ENCODE measurements around the gene HLA-E. TPM values are rescaled to one million over a fixed set of nuclear protein-coding genes. Genes with fewer than 3 reads are reported as not detected.

HLA-E gene
- 238 and 244 TPM in 2 replicates for total RNA-seq

DNA sequence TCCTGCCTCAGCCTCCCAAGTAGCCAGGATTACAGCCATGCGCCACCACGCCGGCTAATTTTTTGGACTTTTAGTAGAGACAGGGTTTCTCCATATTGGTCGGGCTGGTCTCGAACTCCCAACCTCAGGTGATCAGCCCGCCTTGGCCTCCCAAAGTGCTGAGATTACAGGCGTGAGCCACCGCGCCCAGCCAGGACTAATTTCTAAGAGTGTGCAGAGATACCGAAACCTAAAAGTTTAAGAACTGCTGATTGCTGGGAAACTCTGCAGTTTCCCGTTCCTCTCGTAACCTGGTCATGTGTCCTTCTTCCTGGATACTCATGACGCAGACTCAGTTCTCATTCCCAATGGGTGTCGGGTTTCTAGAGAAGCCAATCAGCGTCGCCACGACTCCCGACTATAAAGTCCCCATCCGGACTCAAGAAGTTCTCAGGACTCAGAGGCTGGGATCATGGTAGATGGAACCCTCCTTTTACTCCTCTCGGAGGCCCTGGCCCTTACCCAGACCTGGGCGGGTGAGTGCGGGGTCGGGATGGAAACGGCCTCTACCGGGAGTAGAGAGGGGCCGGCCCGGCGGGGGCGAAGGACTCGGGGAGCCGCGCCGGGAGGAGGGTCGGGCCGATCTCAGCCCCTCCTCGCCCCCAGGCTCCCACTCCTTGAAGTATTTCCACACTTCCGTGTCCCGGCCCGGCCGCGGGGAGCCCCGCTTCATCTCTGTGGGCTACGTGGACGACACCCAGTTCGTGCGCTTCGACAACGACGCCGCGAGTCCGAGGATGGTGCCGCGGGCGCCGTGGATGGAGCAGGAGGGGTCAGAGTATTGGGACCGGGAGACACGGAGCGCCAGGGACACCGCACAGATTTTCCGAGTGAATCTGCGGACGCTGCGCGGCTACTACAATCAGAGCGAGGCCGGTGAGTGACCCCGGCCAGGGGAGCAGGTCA lies at the start of gene HLA-E:
Gene HLA-E, plus strand, starts transcription at position 429 of the 945 bp plus-strand sequence. Its CDS starts 23 bp downstream, at position 452.

Other genes starting within 250 kb of the HLA-E start
- gene TRIM39, start 162.6 kb upstream of the HLA-E start, total RNA-seq: 5.9 and 6.8 TPM in 2 replicates
- 52.2 and 53.2 TPM in 2 replicates for gene RPP21, start 144.4 kb upstream of the HLA-E start, total RNA-seq
- gene GNL1, start 67.0 kb downstream of the HLA-E start, total RNA-seq: 31.1 and 31.2 TPM in 2 replicates
- gene PRR3, start 67.8 kb downstream of the HLA-E start, total RNA-seq: 5.6 and 5.7 TPM in 2 replicates
- gene ABCF1, start 81.9 kb downstream of the HLA-E start, total RNA-seq: 33.8 and 43.1 TPM in 2 replicates
- 25.5 and 31.0 TPM in 2 replicates for gene PPP1R10, start 127.7 kb downstream of the HLA-E start, total RNA-seq
- gene MRPS18B, start 128.3 kb downstream of the HLA-E start, total RNA-seq: 44.1 and 50.9 TPM in 2 replicates
- gene ATAT1, start 137.4 kb downstream of the HLA-E start, total RNA-seq: 0.69 and 3.3 TPM in 2 replicates
- 4.1 and 4.6 TPM in 2 replicates for gene C6orf136, start 157.6 kb downstream of the HLA-E start, total RNA-seq
- gene DHX16, start 183.5 kb downstream of the HLA-E start, total RNA-seq: 11.4 and 11.7 TPM in 2 replicates
- gene PPP1R18, start 197.1 kb downstream of the HLA-E start, total RNA-seq: 51.2 and 57.3 TPM in 2 replicates
- gene NRM, start 201.5 kb downstream of the HLA-E start, total RNA-seq: 4.2 and 4.6 TPM in 2 replicates
- 7.6 and 7.8 TPM in 2 replicates for gene MDC1, start 227.8 kb downstream of the HLA-E start, total RNA-seq
- gene TUBB, start 230.8 kb downstream of the HLA-E start, total RNA-seq: 217 and 218 TPM in 2 replicates